HG02763 (cell line): ENCODE data around the gene NAA80.

Experiments
- ATAC-seq: cut with Tn5 transposase; IDR thresholded peaks from one replicate; pipeline ENCODE4 v1.9.1; 2021; ENCODE audit warnings: mild to moderate bottlenecking, moderate library complexity; ENCODE audit not compliant: unreplicated experiment

NAA80 gene, protein sequence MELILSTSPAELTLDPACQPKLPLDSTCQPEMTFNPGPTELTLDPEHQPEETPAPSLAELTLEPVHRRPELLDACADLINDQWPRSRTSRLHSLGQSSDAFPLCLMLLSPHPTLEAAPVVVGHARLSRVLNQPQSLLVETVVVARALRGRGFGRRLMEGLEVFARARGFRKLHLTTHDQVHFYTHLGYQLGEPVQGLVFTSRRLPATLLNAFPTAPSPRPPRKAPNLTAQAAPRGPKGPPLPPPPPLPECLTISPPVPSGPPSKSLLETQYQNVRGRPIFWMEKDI

DNA sequence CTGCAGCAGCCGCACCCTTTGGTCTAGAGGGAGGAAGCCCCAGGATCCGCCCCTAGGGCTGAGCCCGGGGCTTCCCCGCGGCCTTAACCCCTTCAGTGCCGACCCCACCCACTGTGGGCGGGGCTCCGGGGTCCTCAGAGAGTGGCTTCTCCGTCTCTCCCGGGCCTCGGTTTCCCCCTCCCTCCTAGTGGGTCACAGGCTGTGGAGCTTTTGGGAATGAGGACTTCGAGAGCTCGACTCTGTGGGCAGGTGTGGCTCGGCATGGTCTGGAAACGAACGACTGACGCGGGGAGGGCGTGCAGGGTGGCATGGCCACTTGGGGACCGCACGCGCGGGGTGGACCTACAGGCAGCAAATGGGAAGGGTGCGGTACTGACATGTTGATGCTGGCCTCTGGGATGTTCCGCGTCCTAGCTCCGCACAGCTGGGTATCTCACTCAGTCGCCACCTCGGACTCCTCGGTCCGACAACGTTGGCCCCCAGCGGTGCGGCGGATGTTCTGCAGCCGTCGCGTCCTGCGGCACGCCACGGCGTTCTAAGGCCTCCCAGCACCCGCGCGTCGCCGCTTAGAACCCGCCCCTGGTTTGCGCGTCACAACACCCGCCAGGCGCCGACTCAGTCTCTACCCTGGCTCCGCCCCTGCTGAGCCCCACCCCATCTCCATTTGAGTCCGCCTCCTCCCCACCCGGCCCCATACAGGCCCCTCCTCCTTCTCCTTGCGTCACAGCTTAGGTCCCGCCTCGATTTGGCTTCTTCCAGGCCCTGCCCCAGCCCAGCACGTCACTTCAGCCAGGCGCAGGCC lies at the start of gene NAA80, which contains the start of gene HYAL3:
Gene NAA80, minus strand, starts transcription at position 570 of the 802 bp plus-strand sequence. CDS start 1,942 bp downstream, outside the sequence.
Gene HYAL3, minus strand, starts transcription at position 570 of the 802 bp plus-strand sequence. CDS start 3,803 bp downstream, outside the sequence.
- peak; percentile 85 for ATAC-seq

DNA sequence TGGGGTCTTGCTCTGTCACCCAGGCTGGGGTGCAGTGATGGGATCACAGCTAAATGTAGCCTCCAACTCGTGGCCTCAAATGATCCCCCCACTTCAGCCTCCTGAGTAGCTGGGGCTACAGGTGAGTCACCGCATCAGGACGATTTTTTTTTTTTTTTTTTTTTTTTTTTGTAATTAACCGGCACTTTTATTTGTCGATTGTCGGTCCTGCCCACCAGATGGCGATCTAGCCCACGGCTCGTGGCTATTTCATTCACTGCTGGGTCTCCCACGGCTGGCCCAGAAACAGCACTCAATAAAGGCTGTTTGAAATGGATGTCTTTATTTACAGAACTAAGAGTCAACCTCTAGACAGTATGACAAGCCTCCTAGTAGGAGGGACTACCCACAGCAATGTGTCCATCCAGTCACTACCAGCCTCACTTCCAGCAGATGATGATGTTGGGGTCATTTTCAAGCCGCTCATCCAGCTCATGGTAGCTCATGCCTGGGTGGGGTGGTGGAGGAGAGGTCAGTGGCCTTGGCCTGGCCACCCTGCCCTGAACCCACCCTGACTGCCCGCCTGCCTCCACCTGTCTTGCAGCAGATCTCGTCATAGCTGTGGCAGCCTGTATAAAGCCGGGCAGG lies 48.1 kb upstream of the NAA80 start:
- ATAC-seq, result no peak

DNA sequence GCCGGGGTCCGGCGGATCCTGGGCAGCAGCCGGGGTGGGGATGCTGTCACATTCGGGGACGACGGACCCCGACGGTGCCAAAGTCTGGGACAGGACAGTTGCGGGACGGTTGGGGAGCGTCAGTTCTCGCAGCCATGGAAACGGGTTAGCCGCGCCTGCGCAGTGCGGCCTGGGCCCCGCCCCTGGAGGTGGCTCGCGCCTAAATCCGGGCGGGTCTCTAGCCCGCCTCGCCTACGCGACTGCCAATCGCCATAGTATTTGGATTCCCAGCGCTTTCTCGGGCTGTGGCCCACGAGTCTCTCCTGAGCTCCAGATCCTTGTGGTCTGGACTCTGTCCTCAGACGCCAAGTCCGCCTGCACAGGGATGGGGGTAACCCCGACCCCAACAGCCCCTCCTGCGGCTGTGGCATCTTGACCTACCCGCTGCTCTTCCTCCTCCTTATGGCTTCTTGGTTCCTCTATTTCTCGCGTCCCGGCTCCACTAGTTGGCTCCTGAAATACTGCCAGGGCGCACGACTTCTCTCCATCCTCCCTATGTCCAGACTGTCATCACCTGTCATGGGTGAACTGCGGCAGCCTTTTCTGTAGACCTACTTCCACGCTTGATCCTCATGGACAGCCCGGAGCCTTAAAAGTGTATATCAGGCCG lies 46.5 kb upstream of the NAA80 start, which contains the start of gene ZMYND10:
Gene ZMYND10, minus strand, starts transcription at position 147 of the 649 bp plus-strand sequence. CDS start 153 bp downstream, outside the sequence.
- no peak for ATAC-seq

DNA sequence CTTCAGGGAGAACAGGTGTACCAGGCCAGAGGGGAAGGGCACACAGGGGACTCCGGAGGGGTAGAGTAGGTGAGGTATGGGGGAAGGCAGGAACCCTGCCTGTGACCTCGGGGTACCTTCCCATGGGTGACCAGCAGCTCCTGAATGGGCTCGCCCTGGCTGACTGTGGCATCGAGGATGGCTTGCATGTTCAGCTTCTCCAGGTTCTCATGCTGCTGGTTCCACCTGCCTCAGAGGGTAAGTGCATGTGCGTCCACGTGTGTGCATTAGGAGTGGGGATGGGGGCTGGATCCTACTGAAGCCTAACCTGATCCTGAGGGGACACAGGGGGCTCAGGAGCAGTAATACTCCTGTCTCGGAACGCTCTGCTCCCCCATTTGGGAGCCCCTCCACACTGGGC lies 45.8 kb upstream of the NAA80 start:
- no peak for ATAC-seq

DNA sequence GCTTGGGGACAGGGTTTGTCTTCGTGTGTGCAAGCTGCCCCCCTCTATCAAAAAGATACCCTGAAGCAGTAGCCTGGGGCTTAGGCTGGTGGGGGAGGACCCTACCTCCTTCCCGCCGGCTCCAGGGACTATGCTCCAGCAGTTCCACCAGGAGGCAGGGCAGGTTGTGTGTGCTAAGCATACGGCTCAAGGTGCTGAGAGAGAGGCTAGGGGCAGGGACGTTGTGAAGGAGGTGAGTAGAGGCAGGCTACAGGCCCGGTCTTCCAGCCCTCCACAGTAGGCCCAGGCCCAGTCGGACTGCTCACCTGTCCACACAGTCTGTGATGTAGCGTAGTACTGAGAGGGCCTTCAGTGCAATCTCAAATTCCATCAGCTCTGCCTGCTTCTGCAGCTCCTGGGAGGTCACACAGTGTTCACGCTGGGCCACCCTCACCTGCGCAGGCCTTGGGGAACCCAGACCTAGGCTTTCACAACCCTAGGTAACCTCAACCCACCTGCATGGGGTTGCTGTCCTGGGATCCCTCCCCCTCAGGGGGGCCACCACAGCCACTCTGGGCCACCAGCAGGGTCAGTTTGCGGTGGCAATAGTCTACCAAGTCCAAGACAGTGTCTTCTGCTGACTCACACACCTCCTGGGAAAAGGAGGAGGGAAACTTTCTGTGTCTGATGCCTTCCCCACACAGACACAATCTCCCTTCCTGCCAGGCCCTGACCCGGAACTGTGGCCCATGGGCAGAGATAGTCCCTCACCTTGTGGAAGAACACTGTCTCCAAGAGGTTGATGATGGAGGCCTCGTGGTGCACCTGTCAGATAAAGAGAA lies 43.8 kb upstream of the NAA80 start:
- no peak for ATAC-seq

DNA sequence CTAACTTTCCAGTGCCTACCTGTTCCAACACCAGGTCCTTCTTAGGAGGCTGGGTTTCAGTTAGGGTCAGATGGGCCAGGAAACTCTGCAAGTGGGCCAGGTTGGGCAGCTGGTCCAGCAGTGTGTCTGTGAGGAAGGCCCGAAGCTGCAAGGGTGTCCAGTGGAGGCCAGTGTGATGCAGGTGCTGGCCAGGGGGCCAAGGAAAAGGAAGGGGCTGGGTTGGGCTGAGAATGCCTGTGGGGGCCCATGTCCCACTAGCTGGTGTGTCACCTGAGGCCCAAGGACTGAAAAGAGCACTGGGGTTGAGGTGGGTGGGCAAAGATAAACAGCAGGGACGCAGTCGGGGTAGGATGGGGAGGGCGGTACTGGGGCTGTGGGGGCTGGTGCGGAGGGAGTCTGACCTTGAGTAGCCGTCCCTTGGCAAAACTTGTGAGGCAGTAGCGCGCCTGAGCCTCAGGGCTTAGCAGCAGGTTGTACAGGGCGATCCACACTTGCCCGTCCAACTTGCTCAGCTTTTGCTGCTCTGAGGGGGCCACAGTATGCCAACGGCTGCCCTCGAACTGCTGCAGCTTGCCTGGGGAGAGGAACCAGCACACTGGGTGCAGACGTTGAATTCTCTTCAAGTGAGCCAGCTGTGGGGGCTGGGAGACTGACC lies 42.9 kb upstream of the NAA80 start:
- ATAC-seq, result no peak

DNA sequence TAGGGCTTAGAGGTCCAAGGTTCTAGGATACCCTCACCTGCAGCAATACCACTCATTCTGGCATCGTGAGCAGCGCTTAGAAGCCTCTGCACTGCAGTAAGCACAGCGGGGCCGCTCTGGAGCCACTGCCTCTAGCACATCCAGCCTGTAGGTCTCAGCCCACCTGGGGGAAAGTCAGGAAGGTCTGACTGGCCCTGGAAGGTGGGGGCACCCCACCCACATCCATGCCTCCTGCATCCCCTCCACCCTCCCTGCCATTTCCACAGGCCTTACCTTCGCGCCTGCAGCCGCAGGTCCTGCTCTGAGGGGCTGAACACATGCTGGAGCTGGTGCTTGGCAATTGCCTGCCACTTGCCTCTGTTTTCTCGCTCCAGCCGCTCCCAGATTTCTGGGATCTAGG lies 42.3 kb upstream of the NAA80 start:
- ATAC-seq, result no peak

DNA sequence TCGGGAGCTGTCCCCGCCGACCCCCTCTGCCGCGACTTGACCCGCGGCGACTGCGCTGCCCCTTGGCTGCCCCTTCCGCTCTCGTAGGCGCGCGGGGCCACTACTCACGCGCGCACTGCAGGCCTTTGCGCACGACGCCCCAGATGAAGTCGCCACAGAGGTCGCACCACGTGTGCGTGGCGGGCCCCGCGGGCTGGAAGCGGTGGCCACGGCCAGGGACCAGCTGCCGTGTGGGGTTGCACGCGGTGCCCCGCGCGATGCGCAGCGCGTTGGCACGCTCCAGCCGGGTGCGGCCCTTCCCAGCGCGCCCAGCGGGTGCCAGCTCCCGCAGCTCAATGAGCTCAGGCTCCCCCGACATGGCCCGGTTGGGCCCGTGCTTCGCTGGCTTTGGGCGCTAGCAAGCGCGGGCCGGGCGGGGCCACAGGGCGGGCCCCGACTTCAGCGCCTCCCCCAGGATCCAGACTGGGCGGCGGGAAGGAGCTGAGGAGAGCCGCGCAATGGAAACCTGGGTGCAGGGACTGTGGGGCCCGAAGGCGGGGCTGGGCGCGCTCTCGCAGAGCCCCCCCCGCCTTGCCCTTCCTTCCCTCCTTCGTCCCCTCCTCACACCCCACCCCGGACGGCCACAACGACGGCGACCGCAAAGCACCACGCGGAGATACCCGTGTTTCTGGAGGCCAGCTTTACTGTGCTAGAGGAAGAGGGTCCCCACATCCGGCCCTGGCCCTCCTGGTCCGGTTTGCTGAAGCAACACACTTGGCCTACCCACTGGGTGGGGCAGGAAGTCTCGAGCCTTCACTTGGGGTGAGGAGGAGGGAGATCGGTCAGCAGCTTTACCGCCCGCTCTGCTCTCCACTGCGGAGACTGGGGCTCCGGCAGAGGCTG lies 41.5 kb upstream of the NAA80 start, which contains the start of gene RASSF1:
Gene RASSF1, minus strand, starts transcription at position 389 of the 882 bp plus-strand sequence. Its CDS starts 31 bp downstream, at position 358.
- ATAC-seq, result no peak

DNA sequence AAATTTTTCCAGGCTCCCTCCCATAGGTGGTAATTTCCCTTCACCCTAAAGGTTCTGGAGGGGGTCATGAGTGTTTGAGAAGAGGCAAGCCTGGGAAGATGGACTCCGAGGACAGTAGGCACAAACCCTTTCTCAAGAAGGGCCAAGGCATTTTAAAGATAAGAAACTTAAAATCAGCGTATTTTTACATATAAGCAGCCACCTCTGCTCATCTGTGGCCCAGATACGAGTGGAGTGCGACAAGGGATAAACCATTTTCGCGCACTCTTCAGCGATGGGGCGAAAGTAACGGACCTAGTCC lies 40.9 kb upstream of the NAA80 start:
- no peak for ATAC-seq

DNA sequence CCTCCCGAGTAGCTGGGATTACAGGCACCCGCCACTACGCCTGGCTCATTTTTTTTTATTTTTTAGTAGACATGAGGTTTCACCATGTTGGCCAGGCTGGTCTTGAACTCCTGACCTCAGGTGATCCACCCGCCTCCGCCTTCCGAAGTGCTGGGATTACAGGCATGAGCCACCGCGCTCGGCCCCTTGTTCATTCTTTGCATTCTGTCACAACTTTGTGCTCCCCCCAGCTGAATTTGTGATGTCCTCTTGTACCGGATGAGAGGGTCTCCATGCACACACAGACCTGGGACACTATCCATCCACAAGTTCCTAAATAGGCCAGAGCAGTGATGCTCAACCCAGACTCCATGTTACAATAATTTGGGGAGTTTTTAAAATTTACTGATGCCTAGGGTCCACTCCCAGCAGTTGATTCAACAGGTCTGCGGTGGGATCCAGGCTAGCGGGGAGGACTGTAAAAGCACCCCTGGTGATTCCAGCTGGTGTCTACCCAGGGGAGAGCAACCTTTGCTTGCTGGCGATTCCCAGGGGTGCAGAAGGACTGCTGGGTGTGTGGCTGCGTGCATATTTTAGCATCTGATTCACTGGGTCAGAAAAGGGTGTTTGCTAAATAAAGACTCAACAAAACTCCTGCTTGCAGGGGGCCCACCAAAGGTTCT lies 40.4 kb upstream of the NAA80 start:
- ATAC-seq, result no peak

DNA sequence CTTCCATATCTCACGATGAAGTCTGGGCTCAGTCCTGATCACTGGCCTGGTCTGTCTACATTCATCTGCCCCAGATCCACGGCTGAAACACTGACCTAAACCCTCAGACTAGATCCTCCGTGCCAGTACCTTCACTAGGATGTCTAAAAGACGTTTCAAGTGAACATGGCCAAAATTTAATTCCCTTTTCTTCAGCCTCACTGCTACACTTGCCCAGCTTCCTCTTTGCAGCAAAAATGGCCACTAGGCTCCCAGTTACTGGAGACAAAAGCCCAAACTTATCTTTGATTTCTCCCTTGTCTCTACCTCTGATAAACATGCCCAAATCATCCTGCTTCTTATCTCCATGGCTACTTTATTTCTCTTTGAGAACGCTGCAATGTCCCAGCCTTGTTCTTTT lies 39.8 kb upstream of the NAA80 start:
- no peak for ATAC-seq

DNA sequence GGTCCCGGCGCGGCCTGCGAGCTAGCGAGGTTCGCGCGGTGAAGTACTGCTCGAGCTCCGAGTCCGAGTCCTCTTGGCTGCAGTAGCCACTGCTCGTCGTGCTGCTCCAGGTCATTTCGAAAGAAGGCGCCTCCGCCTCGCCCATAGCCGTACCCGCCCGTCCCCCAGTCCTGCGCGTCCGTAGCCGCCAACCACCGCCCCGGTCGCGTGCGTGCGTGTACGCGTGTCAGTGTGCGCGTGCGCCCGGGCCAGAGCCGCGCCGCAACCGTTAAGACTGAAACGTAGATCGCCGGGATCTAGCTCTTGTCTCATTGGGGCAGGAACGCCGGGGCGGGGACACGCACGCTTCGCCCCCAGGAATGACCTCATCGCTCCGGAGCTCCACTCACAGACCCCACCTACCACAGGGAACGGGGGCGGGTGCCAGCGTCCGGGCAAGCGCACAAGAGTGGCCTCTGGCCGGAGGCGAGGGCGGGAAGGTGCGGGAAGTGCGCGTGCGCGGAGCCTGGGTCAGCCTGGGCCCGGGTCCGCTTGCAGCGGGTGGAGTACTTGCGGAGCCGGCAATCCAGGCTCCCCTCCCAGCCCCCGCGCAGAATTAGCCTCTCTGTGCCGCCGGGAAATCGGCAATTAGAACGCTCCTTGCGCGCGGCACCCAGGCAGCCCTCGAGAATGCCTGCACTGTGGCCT lies 38.1 kb upstream of the NAA80 start:
- ATAC-seq, result peak; percentile 78

DNA sequence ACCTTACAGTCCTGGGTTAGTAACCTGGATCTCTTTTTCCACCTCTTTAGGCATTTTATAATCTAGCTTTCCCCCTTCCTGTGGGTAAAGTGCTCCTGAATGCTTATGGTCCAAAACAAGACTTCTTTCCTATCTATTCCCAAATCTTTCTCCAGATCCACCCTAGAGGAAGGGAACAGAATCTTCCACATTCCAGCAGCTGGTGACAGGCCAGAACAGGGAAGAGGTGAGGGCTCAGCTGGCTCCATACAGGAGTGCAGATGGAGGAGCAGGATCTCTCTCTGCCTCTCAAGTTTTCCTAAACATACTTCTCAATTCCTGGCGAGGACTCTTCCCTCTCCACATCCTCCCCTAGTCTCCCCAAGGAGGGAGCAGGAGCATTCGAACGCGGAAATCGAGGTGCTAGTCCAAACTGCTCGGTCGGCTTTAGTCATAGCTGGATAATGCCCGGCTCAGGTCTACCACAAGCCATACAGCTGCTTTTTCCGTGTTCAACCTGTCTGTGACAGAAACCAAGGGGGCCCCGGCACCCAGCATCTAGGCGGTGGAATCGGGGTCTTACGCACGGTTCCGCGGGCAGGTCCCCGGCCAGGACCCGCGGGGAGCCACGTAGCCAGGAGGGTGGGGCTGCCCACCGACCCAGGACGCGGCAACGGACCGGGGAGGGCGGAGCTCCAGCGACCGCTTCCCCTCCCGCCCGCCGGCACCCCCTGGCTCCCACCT lies 37.4 kb upstream of the NAA80 start:
- ATAC-seq, result peak; percentile 36

DNA sequence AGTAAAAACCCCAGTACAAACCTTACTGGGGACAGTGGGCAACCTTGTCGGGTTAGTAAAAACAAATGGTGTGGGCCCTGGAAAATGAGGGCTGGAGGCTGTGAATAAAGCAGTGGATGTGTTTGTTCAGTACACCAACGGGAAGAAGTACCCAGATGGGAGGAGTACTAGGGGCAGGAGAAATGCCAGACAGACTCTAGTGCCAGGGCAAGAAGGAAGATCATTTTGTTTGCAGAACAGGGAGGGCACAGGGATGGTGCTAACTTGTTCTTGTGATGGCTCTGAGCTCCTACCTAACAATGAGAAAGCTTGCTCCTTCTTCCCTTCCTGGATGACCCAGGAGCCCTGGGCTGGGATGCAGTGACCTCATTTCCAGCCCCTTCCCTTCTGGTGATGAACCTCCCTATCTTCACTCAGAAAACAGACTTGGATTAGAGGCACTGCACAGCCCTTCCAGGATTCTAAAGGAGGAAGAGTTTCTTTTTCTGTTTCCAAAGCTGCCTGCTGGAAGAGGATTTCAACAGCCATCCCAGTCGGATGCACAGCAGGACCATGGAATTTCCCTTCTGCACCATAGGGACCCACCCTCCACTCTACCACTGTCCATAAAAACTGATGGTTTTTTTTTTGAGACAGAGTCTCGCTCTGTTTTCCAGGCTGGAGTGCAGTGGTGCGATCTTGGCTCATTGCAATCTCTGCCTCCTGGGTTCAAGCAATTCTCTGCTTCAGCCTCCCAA lies 35.3 kb upstream of the NAA80 start:
- ATAC-seq, result no peak

DNA sequence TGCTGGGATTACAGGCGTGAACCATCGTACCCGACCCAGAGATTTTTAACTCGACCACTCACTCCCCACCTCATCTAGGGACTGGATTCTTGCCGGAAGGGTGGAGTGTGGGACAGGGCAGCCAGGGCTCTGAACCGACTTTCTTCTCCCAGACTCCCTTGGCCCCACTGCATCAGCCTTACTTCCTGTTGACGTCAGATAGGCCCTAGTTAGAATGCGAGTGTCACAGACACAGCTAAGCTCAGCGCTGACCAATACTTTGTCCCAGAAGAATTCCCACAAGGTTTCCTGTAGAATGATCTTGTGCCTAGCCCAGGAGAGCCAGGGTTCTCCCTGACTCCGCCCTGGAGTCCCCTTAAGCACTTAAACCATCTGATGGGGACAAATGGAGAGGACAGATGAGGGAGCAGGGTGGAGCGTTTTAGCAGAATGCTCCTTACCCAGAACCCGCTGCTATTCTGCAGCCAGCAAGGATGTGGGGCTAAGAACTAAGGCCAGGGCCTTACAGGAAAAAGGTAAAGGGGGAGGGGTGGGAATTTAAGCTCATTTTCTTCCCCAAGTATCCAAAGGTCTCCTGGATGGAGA lies 34.6 kb upstream of the NAA80 start:
- ATAC-seq, result no peak

DNA sequence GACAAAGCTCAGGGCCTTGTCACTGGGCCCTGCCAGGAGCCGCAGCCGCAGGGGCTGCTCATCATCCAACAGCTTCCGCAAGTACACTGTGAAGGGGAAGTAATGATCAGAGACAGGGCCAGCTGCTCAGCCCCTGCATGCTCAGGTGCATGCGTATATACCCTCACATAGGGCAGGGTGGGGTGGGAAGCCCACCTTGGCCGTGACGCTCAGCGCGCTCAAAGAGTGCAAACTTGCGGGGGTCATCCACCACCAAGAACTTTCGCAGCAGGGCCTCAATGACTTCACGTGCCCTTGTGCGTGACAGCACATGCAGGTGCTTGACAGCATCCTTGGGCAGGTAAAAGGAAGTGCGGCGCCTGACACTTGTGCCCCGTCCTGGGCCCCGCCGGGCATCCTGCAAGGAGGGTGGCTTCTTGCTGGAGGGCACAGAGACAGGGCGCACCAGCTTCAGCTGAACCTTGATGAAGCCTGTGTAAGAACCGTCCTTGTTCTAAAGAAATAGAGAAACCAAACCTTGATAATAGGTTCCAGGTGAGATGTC lies 32.2 kb upstream of the NAA80 start:
- no peak for ATAC-seq
